Measurements from ENCODE around the gene ITPR1.

The ITPR1 gene

GRCh38 chr3:4534906-4535305 is 41.8 kb downstream of the ITPR1 start:
- DNase-seq, result no peak

- DNase-seq, result no peak
Measured at GRCh38 chr3:4536260-4536659, 43.1 kb downstream of the ITPR1 start.

- DNase-seq, result no peak
Measured at GRCh38 chr3:4540267-4540666, 47.1 kb downstream of the ITPR1 start.

GRCh38 chr3:4543110-4543509 is 50.0 kb downstream of the ITPR1 start:
- no peak for DNase-seq

GRCh38 chr3:4546346-4547178 is 53.4 kb downstream of the ITPR1 start:
- no peak for DNase-seq

GRCh38 chr3:4547799-4548198 is 54.7 kb downstream of the ITPR1 start:
- no peak for DNase-seq

- DNase-seq, result no peak
Measured at GRCh38 chr3:4548356-4548755, 55.2 kb downstream of the ITPR1 start.

- no peak for DNase-seq
Measured at GRCh38 chr3:4548780-4549179, 55.6 kb downstream of the ITPR1 start.

- no peak for DNase-seq
Measured at GRCh38 chr3:4549896-4550295, 56.7 kb downstream of the ITPR1 start.

GRCh38 chr3:4551051-4551711 is 58.0 kb downstream of the ITPR1 start:
- no peak for DNase-seq

GRCh38 chr3:4551794-4552442 is 58.8 kb downstream of the ITPR1 start:
- no peak for DNase-seq

GRCh38 chr3:4552811-4553210 is 59.7 kb downstream of the ITPR1 start:
- no peak for DNase-seq

GRCh38 chr3:4561661-4562060 is 68.5 kb downstream of the ITPR1 start:
- no peak for DNase-seq

- DNase-seq, result no peak
Measured at GRCh38 chr3:4562595-4562994, 69.4 kb downstream of the ITPR1 start.

GRCh38 chr3:4564270-4564669 is 71.1 kb downstream of the ITPR1 start:
- DNase-seq, result no peak

- DNase-seq, result no peak
Measured at GRCh38 chr3:4564928-4565586, 71.9 kb downstream of the ITPR1 start.

- DNase-seq, result no peak
Measured at GRCh38 chr3:4565809-4566501, 72.8 kb downstream of the ITPR1 start.

- DNase-seq, result no peak
Measured at GRCh38 chr3:4568841-4569240, 75.7 kb downstream of the ITPR1 start.

- no peak for DNase-seq
Measured at GRCh38 chr3:4570840-4571621, 77.9 kb downstream of the ITPR1 start.

GRCh38 chr3:4571690-4572334 is 78.7 kb downstream of the ITPR1 start:
- DNase-seq, result no peak

GRCh38 chr3:4573153-4573552 is 80.0 kb downstream of the ITPR1 start:
- DNase-seq, result no peak

Measured in SIG-M5 (cell line).